ENCODE results near the gene BCL6B.

DNA sequence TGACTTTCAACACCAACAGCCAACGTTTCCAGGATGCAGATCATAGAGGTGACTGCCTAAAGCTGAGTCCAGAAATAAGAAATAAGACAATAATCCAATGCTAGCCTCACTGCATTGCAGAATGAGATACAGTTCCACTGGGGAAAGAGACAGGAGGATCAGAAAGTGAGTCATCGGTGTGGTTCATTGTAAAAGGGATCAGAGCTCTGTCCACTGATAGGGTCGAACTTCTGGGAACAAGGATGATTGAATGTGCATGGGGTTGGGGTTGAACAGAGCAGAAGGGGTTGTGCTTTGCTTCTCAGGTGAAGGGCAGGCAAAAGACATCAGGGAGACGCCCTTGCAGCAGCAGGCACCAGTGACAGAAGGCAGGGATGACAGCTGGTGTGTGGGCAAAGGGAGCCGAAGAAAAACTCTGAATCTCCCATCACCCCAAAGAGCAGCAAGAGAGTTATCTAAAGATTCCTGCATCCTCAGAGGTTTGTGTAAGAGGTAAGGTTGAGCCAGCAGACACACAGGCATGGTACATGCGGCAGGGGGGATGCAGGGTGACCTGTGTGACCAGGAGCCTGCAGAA lies 40.8 kb downstream of the BCL6B start:
- TF ChIP-seq, protein P1, sequence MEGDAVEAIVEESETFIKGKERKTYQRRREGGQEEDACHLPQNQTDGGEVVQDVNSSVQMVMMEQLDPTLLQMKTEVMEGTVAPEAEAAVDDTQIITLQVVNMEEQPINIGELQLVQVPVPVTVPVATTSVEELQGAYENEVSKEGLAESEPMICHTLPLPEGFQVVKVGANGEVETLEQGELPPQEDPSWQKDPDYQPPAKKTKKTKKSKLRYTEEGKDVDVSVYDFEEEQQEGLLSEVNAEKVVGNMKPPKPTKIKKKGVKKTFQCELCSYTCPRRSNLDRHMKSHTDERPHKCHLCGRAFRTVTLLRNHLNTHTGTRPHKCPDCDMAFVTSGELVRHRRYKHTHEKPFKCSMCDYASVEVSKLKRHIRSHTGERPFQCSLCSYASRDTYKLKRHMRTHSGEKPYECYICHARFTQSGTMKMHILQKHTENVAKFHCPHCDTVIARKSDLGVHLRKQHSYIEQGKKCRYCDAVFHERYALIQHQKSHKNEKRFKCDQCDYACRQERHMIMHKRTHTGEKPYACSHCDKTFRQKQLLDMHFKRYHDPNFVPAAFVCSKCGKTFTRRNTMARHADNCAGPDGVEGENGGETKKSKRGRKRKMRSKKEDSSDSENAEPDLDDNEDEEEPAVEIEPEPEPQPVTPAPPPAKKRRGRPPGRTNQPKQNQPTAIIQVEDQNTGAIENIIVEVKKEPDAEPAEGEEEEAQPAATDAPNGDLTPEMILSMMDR (IDR thresholded peaks at IDR 0.05) = no peak
- TF ChIP-seq TCF7L2 (IDR thresholded peaks at IDR 0.05; ENCODE audit: low read depth, low read length) = no peak

Measured in Panc1 (cell line).